Chondrocyte (in vitro differentiated cells): ENCODE data around the gene PTPRG. TPM values are rescaled to one million over a fixed set of nuclear protein-coding genes. Genes with fewer than 3 reads are reported as not detected.
A peak's percentile ranks its signal among the peaks of the same experiment; 100 is the strongest.

Experiments used
- DNase-seq: peaks from one replicate; pipeline ENCODE4 v3.0.0; 2021; ENCODE audit warnings: mixed read lengths, low spot score
- H3K27ac Mint-ChIP-seq: one replicate; pipeline ENCODE4 v1.8.0; 2021; ENCODE audit warnings: mild to moderate bottlenecking, moderate library complexity, mixed read lengths; ENCODE audit not compliant: unreplicated experiment
- H3K27me3 Mint-ChIP-seq: 2 replicates; pipeline ENCODE4 v1.8.0; 2021; ENCODE audit warnings: low read depth, mixed read lengths
- H3K36me3 Mint-ChIP-seq: 2 replicates; pipeline ENCODE4 v1.8.0; 2021; ENCODE audit warnings: low read depth, mixed read lengths
- H3K4me1 Mint-ChIP-seq: 2 replicates; pipeline ENCODE4 v1.8.0; 2021; ENCODE audit warnings: low read depth, mild to moderate bottlenecking, mixed read lengths
- H3K4me3 Mint-ChIP-seq: one replicate; pipeline ENCODE4 v1.8.0; 2021; ENCODE audit warnings: mild to moderate bottlenecking, moderate library complexity, mixed read lengths; ENCODE audit not compliant: unreplicated experiment
- H3K9me3 Mint-ChIP-seq: 2 replicates; pipeline ENCODE4 v1.8.0; 2021; ENCODE audit warnings: low read depth, mixed read lengths
- CTCF ChIP-seq: fragments of 200-600 bp; sonication (generic); IDR thresholded peaks from 2 replicates; pipeline ENCODE4 v1.5.0; 2021; ENCODE audit warnings: antibody characterized with exemption, mild to moderate bottlenecking, moderate library complexity
- total RNA-seq: library from RNA; stranded (reverse); gene quantifications from 3 replicates; pipeline ENCODE4 v1.2.1, GENCODE V29; 2021

Gene PTPRG
- total RNA-seq, 1 donor from 2014 or later = 45.5 TPM

- Mint-ChIP-seq H3K27ac (no peak overlapping the region), H3K4me3 (no peak overlapping the region), H3K27me3 (no peaks in the 10 kb centered on the region), H3K9me3 (no peaks in the 10 kb centered on the region), H3K36me3 (no peaks in the 10 kb centered on the region), H3K4me1 (peaks cover 22% of the 10 kb centered on the region)
- no peak for DNase-seq
- TF ChIP-seq CTCF = no peak
Observed at GRCh38 chr3:61831973-61832372, 270.6 kb downstream of the PTPRG start.

DNA sequence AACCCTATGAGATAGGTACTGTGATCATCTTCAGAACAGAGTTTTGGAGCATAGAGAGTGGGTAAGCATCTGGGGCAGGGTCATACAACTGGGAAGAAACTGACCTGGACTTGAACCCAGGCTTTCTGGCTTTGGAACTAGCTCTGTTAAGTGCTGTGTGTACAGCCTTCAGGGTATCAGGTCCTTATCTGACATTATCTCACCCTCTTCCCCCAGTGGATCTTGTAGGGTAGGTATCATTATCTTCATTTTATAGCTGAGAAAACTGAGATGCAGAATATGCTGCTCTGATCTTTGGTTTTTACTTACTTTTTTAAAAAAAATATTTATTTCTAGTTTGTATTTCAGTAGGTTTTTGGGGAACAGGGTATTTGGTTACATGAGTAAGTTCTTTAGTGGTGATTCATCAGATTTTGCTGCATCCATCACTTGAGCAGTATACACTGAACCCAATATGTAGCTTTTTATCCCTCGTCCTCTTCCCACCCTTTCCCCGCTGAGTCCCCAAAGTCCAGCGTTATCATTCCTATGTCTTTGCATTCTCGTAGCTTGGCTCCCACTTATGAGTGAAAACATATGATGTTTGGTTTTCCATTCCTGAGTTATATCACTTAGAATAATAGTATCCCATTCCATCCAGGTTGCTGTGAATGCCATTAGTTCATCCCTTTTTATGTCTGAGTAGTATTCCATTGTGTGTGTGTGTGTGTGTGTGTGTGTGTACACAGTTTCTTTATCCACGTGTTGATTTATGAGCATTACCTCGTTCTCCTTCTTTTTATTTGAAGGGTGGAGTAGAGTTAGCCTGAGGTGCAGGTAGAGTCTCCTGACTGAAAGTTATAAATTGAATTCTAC lies 271.2 kb downstream of the PTPRG start:
- Mint-ChIP-seq H3K4me3 (no peak overlapping the region), H3K27ac (no peak overlapping the region), H3K9me3 (no peaks in the 10 kb centered on the region), H3K27me3 (no peaks in the 10 kb centered on the region), H3K4me1 (peaks cover 22% of the 10 kb centered on the region), H3K36me3 (peaks cover 2% of the 10 kb centered on the region)
- no peak for DNase-seq
- TF ChIP-seq CTCF = no peak

GRCh38 chr3:61839256-61839655 lies 277.9 kb downstream of the PTPRG start:
- Mint-ChIP-seq H3K36me3 (peaks cover 2% of the 10 kb centered on the region), H3K4me3 (no peak overlapping the region), H3K27ac (no peak overlapping the region), H3K27me3 (no peaks in the 10 kb centered on the region), H3K4me1 (peaks cover 46% of the 10 kb centered on the region), H3K9me3 (no peaks in the 10 kb centered on the region)
- no peak for DNase-seq
- TF ChIP-seq CTCF = no peak

- Mint-ChIP-seq H3K4me3 (peak overlapping the region; percentile 21), H3K27me3 (no peaks in the 10 kb centered on the region), H3K4me1 (peaks cover 46% of the 10 kb centered on the region), H3K27ac (peak overlapping the region; percentile 38), H3K9me3 (no peaks in the 10 kb centered on the region), H3K36me3 (peaks cover 2% of the 10 kb centered on the region)
- TF ChIP-seq CTCF = no peak
- DNase-seq = no peak
Observed at GRCh38 chr3:61841111-61841845, 279.9 kb downstream of the PTPRG start.

DNA sequence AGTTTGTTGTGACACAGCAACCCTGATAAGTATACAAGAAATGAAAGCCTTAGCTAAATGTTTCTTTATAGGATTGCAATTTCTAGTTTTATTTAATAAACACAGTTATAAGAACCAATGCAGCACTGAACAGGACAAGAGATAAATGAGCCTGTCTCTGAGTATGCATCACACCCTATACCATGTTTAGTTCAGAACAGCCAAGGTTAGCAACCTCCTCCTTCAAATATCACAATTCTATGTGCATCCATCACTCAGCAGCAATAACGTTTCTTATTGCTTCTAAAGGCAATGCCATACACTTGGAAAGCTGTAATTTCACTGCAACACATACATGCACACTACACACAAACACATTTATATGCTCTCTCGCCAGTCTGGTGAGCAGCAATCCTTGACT lies 280.6 kb downstream of the PTPRG start:
- Mint-ChIP-seq H3K27me3 (no peaks in the 10 kb centered on the region), H3K4me3 (no peak overlapping the region), H3K27ac (no peak overlapping the region), H3K9me3 (no peaks in the 10 kb centered on the region), H3K36me3 (peaks cover 2% of the 10 kb centered on the region), H3K4me1 (peaks cover 52% of the 10 kb centered on the region)
- TF ChIP-seq CTCF = no peak
- no peak for DNase-seq
